Epidermal melanocyte (primary cell): ENCODE measurements around the gene ABCA2.

Experiments used
- DNase-seq: peaks from one replicate; pipeline ENCODE4 v3.0.0; 2011; ENCODE audit warnings: low spot score; ENCODE audit not compliant: insufficient read length

The ABCA2 gene

DNA sequence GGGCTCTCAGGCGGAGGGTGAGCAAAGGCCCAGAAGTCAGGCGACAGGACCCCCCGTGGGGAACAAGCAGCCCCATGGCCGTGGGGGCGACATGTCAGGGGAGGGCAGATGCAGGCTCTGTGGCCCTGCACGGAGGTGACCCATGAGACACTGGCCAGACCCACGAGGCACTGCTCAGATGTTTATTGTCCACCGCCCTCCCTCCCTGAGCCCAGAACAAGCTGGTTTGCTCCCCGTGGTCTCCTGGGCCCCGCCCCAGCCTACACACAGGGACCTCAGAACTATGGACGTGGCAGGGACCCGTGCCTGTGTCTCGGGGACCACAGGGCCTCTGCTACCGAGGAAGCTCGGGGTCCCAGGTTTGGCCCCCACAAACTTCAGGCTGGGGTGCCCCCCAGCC is 2.0 kb upstream of the ABCA2 start:
- no peak for DNase-seq

DNA sequence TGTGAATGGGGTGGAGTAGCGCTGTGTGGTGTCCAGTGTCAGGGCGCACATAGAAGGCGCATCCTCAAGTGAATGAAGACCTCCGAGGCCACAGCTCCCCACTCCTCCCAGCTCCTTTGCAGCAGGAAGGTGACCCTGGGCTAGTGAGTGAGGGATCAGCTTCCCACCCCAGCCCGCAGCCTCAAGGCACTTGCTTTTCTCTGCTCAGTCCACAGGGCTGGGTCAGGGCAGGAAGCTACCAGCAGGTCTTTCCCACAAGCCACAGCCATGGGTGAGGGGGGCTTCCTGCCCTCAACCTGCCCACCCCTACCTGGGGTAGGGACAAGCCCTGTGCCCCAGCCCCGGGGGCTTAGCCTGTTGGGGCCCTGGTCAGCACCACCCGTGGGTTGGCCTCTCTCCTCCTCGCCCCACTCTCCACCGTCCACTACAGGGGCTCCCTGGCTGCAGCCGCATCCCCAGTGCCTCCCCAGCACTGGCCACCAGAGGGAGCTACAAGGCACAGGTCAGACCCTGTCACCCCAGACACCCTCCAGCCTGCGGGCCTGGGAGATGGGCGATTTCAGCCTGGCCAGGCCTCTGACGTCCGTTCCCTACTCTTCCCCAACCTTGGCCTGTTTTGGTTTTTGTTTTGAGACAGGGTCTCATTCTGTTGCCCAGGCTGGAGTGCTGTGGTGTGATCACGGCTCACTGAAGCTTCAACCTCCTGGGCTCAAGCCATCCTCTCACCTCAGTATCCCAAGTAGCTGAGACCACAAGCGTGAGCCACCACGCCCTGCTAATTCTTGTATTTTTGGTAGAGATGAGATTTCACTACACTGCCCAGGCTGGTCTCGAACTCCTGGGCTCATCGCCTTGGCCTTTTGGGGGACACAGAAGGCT is 1.3 kb upstream of the ABCA2 start:
- no peak for DNase-seq

DNA sequence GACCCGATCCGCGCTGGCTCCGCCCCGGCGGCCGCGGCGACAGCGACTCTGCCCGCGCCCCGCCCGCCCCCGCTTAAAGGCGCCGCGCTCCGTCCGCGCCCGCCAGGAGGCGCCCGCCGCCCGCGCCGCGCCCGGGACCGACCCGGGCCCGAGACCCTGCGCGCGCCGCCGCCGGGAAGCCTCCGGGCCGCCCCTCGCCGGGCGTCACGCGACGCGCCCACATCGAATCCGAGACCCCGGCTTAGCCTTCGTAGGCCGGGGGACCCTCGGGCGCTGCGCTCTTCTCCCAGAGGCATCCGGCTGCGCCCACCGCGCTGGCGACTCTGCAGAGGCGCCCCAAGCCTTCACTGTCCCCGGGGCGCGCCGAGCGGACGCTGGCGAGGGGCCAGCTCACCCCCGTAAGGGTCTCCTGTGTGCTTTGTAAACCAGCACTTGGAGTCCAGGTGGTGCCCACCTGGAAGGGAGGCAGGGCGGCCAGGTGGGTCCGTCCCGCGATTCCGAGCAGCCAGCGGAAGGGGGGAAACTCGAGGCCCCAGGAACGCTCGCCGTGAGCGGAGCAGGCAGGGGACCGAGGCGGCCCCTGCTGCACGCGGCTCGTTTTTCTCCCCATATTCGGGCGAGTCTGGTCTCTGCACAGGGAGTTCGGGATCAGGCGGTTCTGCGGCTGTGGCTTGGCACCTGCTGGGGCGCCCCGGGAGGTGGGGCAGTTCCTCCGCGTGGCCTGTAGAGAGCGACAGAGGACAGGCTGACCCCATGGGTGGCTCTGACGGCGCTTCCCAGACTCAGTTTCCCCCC is 423 bp upstream of the ABCA2 start:
- DNase-seq, result no peak

DNA sequence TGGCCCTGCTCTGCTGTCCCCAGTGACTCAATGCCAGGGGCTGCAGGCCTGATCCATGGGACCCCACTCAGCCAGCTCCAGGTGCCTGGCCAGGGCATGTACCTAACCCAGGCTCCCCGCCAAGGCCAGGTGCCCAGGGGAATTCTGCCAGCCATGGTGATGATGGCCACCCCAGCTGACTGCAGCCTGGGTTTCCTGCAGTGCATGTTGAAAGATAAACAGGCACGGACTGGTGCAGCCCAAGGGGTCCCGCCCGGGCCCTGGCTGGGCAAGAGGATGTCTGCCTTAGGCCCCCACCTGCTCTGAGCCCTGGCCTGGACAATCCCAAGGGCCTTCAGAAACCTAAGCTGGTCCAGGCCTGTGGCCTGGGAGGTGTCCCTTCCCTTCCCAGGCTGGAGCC is 1.2 kb downstream of the ABCA2 start:
- no peak for DNase-seq

DNA sequence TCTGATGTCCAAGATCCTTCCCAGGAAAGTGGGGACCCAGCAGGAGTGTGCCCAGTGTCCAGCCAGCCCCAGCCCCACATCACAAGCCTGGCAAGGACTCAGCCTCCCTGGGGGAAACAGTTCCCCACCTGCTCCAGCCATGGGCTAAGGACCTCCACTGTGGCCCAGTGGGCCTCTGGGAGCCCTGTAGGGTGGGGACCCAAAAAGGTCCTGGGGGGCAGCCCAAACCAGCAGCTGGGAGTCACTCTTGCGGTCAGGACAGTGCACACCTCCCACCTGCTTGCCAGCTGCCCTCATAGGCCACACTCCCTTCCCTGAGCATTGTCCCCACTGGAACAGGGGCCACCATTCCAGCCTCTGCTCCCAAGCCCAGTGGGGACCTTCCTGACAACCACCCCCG is 1.7 kb downstream of the ABCA2 start:
- DNase-seq, result no peak

DNA sequence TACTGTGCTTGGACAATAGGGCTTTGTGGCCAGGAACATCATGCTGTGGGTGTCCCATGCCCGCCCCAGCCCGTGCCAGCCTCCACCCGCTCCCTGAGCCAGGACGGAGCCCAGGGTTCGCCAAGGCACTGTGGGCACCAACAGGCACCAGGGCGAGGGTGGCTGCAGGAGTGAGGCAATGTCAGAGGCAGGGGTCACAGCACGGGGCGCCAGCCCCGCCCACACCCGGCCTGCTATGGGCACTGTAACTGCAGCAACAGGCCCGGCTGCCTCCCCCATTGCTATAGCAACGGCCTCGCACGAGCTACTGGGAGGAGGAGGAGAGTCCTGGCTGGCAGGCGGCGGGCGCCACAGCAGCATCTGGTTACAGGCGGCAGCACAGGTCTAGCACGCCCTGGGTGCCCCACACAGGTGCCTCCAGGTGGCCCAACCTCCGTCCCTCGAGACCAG is 2.5 kb downstream of the ABCA2 start:
- DNase-seq, result no peak

DNA sequence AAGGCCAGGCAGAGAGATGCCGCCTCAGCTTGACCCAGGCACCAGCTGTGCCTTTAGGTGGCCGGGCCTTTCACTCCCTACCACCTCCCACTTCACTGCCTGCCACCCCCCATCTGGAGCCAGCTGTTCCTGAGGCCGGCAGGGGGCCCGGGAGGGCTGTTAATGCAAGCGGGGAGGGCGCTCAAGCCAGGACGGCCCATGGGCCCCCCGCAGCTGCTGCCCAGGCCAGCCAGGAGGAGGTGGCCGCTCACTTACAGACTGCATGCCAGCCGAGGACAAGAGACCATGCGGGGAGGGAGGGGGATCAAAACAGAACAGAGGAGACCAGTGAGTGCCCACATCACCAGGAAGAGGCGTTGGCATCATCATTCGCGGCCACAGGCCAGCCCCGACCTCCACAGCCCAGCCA is 4.5 kb downstream of the ABCA2 start:
- no peak for DNase-seq

DNA sequence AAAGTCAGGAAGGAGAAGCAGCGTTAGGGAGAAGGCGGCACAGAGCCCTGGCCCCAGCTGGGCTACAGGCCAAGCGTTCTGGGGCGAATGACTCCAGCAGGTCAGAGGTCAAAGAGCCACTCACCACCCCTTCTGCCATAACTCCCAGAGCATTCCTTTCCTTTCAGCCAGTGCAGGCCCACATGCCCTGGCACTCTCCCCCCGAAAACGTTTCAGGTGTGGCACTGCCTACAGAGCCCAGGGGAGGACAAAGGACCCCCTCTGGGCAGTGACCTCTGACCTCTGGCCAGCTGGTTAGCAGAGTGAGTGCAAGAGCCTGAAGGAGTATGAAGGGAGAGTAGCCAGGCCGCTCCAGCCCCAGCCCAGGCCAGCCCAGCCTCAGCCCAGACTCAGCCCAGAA is 4.9 kb downstream of the ABCA2 start:
- DNase-seq, result no peak

DNA sequence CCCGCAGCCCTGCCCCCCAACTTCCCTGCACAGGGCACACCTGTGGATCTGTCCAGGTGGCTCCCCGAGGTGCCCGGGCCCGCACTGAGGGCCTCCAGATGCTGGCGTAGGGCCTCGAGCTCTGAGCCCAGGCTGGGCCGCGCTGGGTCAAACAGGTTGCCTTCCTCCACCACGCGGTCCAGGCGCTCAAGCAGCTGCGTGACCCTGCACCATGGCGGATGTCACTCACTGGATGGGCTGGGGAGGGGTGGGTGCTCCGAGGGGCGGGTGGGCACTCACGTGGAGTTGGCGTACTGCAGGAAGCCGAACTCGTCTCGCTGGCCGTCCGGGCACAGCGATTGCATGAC is 5.4 kb downstream of the ABCA2 start:
- DNase-seq, result no peak

DNA sequence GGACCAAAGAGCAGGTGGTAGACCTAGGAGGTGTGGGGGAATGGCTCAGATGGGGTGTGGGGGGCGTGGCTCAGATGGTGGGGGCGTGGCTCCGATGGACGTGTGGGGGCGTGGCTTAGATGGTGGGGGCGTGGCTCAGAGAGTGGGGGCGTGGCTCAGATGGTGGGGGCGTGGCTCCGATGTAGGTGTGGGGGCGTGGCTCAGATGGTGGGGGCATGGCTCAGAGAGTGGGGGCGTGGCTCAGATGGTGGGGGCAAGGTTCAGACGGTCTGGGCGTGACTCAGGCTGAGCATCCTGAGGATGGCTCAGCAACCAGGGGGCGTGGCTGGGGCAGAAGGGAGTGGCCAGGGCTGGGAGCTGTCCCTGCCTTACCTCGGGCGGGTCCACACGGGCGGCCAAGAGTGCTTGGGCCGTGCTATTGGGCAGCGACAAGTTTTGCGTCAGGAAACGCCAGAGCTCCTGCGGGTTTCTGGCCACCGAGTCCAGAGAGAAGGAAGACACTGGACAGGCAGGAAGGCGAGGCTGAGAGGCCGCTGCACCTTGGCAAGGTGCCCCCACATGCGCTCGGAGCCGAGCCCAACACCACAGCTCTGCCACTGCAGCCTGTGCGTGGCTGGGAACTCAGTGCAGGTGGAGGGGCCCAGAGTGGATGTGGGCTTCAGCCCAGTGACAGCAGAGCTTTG is 5.9 kb downstream of the ABCA2 start:
- DNase-seq, result no peak

DNA sequence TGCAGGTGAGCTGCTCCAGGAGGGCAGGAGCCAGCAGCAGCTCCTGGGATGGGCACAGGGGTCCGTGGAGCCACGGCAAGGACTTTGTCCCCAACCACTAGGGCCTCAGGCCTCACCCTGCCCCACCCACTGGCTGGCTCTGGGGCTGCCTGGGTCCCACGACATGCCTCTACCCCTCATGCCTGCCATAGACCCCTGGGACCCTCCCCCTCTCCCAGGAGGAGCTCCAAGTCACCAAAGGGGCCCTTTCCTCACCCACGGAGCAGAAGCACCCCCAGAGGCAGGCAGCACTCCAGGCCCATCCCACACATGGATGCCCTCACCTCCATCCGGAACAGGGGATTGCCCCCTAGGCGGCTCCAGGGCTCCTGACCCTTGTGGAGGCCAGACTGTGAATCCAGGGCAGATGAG is 6.5 kb downstream of the ABCA2 start:
- no peak for DNase-seq

DNA sequence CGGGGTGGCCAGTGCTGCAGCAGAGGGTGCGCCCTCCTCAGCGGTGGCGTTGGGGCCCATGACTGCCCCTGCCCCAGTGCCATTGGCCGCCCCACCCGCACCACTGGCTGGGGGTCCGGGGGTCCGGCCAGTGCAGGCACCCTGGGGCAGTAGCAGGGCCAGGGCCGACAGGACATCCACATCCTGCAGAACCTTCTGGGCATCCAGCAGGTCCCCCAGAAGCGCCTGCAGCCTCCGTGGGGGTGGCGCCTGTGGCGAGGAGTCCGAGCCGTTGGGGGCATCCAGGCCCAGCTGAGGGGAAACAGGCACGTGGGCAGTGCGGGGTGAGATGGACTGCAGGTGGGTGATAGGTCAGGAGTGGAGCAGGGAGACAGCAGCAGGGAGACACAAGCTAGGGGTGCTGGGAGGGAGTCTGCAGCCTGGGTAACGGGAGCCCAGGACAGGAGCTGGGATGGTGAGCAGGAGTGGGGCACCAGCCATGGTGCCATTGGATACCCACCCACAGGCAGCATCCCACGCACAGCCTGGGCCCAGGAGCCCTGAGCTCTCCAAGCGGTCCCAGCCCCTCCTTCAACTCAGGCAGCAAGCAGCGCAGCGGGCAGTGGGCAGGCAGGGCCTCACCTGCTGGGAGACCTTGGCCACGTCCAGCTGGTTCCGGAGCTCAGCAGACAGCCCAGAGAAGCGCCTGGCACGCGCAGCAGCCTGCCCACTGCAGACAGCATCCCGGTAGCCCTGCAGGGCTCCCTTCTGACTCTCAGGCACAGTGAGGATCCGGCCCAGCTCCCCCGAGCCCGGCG is 7.1 kb downstream of the ABCA2 start:
- DNase-seq, result no peak

DNA sequence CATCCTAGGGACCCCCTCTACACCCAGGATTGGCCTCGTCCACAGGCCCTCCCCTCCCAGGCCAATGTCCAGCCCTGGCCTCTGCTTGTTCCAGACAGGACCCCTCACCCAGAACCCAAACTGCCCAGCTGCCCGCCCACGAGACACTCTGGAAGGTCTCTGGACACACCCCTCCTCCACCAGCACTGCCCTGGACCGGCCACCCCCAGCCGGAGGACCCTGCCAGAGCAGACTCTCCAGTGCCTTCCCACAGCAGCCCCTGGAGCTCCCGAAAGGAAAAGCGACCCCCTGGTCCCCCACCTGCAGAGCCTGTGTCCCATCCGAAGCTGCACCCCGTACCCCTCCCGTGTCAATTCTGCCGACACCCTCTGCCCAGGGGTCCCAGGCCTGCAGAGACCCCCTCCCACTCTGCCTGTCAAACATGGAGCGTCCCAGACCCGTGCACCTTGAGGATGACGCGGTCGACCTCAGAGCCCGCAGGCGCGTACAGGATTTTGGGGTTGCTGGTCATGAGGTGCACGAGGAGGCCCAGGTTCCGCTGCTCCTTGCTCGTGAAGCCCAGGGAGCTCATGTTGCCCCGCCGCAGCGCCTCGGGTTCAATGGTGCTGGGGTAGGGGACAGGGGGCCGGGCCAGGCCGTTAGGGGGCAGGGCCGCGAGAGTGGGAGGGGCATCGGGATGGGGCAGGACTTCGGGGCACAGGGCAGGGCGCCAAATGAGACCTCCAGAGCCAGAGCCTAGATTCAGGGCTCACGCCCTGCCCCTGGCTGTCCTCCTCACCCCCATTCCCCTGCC is 8.0 kb downstream of the ABCA2 start:
- no peak for DNase-seq

DNA sequence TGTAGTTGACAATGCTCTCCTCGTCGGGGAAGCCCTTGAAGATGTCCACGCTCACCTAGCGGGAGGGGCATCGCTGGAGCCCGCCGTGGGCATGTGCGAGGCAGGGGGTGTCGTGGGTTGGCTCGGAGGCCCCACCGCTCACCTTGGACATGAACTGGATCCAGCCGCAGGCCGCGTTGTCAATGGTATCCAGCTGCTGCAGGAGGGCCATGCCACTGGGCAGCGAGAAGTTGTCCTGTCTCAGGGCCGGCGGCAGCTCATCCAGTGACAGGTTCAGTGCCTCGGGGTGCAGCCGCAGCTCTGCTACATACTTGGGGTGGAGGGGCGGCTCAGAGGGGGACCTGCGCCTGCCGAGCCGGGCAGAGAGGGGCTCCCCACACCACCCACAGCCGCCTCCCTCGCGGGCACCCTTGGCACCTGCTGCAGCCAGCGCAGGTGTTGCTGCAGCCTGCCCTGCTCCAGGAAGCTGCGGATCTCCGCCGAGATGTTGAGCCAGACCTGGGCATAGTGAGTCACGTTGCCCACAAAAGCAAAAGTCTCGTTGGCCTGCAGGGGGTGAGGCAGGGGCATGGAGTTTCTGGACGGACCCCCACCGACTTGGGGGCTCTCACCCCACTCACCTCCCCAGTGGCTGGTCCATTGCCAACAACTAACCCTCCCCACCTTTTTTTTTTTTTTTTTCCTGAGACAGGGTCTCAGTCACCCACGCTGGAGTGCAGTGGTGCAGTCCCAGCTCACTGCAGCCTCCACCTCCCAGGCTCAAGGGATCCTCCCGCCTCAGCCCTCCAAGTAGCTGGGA is 9.1 kb downstream of the ABCA2 start:
- DNase-seq, result no peak

DNA sequence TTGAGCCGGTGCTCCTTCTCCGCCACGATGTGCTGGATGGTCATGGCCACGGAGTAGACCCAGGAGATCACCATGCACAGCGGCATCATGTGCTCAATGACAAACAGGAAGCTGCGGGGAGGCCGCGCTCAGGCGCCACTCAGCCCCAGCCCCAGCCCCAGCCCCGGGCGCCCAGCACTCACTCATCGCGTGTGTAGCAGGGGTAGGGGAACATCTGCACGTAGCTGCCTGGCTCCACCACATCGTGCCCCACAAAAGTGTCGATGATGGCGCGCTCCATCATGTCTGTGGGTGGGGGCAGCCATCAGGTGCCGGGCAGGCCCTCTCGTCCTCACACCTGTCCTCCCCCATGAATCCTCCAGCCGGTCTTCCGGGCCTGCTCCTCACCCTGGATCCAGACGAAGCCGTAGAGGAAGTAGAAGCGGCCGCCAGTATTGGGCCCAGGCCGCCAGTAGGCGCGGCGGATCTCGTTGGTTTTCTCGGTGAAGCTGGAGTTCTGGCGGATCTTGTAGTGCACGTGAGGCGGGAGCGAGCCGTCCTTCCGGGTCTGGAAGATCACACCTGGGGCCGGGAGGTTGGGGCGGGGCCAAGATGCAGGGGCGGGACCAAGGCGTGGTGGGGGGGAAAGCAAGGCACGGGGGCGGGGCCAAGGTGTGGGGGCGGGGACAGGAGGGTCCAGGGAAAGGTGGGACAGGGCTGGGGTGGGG is 10.1 kb downstream of the ABCA2 start:
- no peak for DNase-seq

DNA sequence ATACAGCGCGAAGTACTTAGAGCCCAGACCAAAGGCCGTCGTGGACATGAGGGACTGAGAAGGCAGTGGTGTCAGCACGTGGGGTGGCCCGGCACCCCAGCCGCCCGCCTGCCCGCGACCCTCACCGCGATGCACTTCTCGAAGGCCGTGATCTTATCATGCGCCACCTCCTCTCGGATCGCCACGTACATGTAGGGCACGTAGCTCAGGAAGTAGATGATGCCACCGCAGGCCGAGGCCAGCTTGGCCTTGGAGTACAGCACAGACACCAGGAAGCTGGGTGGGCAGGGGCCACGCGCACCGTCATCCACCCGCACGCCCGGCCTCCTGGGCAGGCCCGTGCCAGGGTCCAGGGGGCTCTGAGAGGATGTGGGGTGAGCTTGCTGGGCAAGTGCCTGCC is 11.0 kb downstream of the ABCA2 start:
- DNase-seq, result no peak

DNA sequence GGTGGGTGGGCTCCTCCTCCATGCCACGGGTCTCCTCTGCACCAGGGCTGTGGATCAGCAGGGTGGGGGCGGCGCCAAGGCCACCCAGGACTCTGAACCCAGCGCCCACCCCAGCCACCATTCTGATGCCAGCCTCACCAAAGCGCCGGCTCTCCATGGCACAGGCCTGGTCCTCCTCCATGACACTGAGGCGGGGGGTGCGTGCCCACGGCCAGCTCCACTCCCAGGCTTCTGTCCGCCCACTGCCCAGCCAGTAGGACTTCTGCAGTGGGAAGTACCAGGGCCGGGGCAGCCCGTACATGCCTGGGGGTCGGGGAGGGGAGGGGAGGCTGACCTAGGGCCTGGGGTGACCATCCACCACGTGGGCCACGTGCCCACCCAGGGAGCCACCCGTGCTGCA is 11.6 kb downstream of the ABCA2 start:
- no peak for DNase-seq

DNA sequence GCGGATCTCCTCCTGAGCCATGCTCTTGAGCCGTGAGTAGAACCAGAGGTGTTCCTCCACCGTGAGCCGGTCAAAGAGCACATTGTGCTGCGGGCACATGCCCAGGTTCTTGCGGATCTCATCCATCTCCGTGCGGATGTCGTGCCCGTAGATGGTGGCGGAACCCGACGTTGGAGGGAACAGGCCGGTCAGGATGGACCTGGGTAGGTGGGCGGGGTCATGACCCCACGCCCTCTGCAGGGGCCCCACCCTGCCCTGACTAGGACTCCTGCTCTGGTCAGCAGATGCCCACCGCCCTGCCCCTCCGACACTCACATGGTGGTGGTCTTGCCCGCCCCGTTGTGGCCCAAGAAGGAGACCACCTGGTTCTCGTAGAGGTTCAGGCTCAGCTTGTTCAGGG is 12.1 kb downstream of the ABCA2 start:
- DNase-seq, result no peak

DNA sequence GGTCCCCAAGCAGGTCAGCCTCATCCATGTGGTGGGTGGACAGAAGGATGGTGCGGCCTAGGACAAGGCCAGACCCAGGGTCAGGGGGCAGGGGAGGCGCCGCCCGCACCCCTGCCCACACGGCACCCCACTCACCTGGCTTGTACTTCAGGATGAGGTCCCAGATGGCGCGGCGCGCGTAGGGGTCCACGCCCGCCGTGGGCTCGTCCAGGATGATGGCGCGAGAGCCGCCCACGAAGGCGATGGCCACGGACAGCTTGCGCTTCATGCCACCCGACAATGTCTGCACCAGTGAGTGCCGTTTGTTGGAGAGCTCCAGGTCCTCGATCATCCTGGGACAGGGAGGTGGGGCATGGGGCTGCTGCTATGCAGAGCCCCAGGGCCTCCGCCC is 12.5 kb downstream of the ABCA2 start:
- no peak for DNase-seq
